GM13976 (cell line): ENCODE measurements around the gene RBM33.

Source experiments
- DNase-seq: peaks from one replicate; pipeline ENCODE4 v3.0.0; 2012; ENCODE audit warnings: low spot score
- in situ Hi-C: fragments of 300-500 bp; cut with MboI; formaldehyde crosslinking; loops from one replicate; pipeline ENCODE4 v1.12.0; 2022; ENCODE audit warnings: low sequenced_read_pairs, mixed read lengths, inconsistent platforms; ENCODE audit not compliant: unreplicated experiment
- TF ChIP-seq, protein P1 (sequence below): IDR thresholded peaks from 2 replicates; pipeline ENCODE4 v1.5.1; 2012; ENCODE audit warnings: borderline replicate concordance, mild to moderate bottlenecking; ENCODE audit not compliant: insufficient read depth; ENCODE audit errors: extremely low read depth, missing control alignments, control extremely low read depth

Gene RBM33

DNA sequence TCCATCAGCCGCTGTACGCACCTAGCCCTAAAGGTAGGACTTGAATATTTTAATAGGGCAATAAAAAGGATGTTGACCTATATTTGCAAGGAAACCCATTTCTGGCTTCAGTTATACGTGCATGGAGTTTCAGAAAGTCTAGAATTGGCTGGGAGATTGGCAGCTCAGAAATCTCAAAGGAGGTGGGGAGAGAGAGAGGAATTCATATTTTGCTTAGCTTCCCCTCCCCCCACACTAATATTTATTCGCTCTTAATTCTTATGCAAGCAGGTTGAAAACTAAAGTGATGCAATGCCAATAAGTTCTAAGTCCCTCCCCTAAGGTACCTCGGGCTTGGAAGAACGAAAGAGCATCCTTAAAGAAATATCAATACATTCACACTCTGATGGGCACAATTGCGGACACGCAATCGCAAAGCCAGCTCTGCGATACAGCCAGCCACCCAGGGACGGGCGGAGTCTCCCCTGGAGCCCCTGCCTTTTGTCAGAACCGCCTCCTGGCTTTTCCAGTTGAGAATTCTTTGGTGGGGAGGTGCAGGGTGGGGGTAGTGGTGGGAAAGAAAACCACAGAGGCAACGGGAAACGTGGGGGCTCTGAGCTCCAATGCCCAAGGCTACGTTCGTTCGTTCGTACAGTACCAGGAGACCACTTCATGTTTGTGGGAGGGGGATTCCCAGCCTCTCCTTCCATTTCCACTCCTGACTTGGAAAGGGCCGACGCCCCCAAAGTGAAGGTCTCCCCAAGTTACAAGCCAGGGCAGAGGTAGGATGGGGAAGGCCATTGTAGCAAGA, 166.5 kb downstream of the RBM33 start:
- TF ChIP-seq, protein P1, sequence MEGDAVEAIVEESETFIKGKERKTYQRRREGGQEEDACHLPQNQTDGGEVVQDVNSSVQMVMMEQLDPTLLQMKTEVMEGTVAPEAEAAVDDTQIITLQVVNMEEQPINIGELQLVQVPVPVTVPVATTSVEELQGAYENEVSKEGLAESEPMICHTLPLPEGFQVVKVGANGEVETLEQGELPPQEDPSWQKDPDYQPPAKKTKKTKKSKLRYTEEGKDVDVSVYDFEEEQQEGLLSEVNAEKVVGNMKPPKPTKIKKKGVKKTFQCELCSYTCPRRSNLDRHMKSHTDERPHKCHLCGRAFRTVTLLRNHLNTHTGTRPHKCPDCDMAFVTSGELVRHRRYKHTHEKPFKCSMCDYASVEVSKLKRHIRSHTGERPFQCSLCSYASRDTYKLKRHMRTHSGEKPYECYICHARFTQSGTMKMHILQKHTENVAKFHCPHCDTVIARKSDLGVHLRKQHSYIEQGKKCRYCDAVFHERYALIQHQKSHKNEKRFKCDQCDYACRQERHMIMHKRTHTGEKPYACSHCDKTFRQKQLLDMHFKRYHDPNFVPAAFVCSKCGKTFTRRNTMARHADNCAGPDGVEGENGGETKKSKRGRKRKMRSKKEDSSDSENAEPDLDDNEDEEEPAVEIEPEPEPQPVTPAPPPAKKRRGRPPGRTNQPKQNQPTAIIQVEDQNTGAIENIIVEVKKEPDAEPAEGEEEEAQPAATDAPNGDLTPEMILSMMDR: no peak
- in situ Hi-C loops: loop anchor here (10.0 to 25.0 kb wide), 2 partner anchors 664 to 1001 kb away; no protein-coding TSS in a partner anchor
- no peak for DNase-seq

DNA sequence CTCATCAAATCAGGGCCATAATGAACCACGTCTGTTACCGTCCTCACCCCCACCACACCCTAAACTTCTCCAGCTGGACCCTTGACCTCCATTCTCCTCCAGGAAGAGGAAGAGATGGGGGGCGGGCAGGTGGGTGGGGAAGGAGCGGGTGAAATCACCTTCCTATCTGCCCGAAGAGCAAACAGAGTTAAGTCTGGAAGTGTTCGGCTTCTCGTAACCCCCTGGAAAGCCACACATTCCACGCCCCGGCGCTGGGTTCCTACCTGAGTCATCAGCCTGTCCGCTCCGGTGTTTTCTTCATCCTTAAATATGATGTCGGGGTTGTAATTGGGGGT, 167.1 kb downstream of the RBM33 start:
- TF ChIP-seq, protein P1: no peak
- in situ Hi-C loops: loop anchor here (10.0 to 25.0 kb wide), 2 partner anchors 663 to 1001 kb away; no protein-coding TSS in a partner anchor

DNA sequence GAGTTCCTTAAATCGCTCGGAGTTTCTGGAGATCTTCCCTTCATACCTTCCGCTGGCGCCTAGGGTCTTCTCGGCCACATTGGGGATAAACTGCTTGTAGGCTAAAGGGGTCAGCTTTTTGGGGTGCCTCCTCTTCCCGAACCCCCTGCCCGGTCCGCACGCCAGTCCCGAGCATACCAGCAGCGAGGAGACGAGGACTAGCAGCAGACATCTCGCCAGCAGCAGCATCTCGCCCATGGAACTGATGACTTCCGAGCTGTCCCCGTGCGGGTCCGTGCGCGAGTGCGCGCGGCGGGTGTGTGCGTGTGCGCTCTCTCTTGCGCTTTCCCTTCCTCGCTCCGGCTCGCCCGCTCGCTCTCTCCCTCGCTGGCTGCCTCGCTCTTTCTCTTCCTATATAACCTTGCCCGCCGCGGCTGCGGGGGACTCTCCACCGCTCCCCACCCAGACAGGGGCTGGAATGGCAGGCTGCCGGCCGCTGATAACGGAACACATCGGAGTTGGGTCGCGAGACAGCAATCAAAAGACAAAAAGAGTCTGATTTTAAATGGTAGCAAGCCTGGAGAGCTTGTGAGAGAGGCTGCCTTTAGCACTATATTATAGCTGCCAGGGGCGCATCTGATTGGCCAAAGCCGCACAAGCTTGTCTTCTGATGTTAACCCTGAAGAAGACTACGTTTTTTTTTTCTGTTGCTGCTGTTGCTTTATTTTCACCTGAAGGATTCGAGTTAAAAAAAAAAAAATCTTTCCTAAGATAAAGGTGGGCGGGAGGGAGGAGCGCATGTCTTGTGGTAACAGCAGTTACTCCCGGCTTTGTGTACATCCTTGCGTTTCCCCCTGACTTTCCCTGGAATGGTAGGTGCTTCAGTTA, 167.7 kb downstream of the RBM33 start, which contains the start of gene SHH:
SHH (minus strand) TSS at position 569 of the 867 bp plus-strand sequence; CDS start at position 228, 341 bp downstream.
- TF ChIP-seq, protein P1: no peak
- no peak for DNase-seq
- in situ Hi-C loops: loop anchor here (10.0 to 25.0 kb wide), 2 partner anchors 663 to 1000 kb away; no protein-coding TSS in a partner anchor

More for the DNA sequence above, 167.1 kb downstream of the RBM33 start:
- DNase-seq: no peak

DNA sequence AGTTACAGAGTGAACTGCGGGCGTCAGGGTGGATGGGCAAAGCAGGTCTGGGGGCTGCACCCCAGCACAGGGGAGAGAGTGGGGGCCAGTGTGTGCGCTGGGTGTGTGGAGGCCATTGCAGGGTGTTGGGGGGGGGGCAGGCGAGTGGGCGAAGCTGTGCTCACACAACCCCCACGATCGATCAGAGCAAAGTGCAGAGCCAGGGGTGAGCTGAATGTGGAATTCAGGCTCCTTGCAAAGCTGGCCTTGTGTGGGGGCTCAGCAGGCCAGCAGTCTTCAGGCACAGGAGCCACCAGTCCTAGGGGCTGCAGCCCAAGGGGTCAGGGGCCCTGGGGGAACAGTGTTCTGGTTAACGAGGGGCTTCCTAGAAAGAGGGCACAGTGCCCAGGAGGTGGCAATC, 168.7 kb downstream of the RBM33 start:
- in situ Hi-C loops: loop anchor here (10.0 to 25.0 kb wide), 2 partner anchors 662 to 999 kb away; no protein-coding TSS in a partner anchor
- no peak for DNase-seq
- TF ChIP-seq, protein P1: no peak

DNA sequence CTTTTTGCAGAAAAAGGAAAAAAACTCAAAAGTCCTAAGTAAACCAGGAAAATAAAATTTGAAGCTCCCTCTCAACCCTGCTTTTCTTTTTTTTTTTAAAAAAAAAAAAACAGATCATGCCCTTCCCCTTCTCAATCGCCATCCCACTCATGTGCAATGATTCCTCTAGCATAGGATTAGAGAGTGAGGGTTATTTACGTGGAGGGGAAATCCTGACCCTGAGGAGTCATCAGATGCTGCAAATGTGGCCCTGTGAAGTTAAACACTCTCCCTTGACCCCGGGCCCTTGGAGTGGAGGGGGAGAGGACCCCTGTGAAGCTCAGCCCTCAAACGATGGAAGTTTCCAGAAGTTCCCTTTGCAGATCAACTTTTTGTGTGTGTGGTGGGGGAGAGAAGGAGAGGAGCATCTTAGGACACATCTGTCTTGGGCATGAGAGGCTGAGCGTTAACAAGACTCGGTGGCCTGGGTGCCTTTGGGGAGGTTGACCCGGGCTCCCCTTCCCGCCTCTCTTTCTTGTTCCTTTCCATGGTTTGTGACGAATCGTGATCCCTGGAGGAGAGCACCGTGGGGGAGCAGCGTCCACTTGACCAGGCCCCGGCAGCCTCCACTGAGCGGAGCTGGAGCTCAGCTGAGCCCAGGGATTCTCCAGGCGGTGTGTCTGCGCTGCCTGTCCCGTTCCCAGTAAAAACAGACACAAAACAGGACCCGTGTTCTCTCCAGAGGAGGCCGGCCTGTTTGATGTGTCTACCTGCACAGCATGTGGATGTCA, 169.3 kb downstream of the RBM33 start:
- TF ChIP-seq, protein P1: no peak
- no peak for DNase-seq
- in situ Hi-C loops: loop anchor here (10.0 to 25.0 kb wide), 2 partner anchors 661 to 999 kb away; no protein-coding TSS in a partner anchor
